GM15510 (cell line): ENCODE results near the gene MYO16.

Experiments used
- POLR2A ChIP-seq: IDR thresholded peaks from 3 replicates; pipeline ENCODE4 v1.6.1; 2011; ENCODE audit warnings: borderline replicate concordance; ENCODE audit not compliant: insufficient read length; ENCODE audit errors: extremely low read depth

MYO16 gene

DNA sequence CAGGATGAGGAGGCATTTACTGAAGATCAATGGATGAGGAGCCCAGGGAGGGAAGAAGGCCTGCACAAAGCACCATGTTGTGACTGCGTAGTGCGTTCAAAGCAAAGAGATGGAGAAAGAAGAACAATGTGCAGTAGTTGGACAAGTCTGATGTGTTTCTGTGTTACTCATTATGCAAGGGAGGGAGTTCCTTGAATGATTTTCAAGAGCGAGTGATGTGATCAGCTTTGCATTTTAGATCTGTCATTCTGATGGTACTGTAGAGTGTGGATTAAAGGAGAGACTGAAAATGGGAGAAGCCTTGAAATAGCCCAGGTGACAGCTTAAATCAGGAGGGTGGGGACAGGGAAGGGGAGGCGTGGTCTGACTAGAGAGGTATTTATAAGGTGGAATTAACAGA, 9.5 kb downstream of the MYO16 start:
- no peak for TF ChIP-seq POLR2A

DNA sequence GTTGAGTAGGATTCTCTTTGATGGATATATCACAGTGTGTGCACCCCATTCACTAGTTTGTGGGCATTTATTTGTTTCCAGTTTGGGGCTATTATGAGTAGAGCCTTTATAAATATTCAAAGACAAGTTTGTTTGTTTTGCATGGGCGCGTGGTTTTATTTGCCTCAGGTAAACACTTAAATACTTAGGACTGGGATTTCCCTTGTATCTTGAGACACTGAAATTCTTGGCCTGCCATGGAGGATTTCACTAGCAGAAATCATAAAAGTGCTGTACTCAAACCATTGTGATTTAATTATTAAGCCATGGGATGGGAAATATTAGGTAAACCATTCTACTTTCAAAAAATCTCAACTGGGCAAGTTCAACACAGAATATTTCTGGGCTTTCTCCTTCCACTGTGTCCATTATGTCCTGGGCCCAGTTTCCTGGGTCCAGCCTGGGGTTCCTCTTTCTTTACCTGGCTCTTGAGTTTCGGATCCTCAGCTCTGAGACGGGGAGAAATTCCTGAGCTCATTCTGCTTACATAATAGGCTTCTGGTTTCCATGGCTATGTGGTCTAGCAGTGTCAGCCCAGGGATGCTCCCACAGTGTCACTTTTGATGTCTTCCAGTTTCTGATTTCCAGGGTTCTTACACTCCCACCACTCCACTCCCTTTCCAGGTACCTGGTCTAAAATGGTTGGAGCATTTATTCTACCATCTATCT, 14.4 kb downstream of the MYO16 start:
- no peak for TF ChIP-seq POLR2A

DNA sequence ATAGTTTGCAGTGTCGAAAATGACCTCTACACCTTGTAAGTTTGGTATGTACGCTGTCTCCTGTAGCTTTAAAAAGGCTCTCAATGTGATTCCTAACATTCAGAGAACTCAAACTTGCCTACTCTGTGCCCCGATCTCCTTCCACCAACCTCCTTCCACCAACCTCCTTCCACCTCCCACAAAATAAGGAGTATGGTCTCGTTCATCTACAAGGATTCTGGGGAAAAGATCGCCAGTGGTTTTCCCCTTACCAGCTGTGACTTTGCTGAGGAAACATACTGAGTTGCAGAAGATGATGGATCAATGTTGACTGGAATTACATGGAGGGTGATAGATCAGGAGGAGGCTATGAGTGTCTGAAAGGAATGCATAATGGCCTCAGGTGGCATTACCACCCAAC, 16.0 kb downstream of the MYO16 start:
- no peak for TF ChIP-seq POLR2A

DNA sequence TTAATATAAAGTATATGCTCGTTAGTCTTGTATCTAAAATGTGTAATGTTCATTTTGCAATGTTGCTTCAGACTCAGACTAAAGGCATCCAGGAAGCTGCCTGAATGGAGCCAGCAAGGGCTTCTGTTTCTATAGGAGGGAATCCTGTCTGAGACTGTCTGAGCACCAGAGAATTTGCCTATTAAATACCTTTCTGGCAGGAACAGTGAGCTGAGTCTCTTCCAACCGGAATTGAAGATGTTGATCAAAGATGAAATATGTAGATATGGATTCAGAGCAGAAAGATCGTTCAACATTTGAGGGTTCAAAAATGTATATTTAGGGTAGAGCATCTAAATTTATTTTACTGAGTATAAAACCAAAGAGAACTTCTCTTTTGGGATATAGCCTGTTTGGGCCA, 20.9 kb downstream of the MYO16 start:
- no peak for TF ChIP-seq POLR2A

DNA sequence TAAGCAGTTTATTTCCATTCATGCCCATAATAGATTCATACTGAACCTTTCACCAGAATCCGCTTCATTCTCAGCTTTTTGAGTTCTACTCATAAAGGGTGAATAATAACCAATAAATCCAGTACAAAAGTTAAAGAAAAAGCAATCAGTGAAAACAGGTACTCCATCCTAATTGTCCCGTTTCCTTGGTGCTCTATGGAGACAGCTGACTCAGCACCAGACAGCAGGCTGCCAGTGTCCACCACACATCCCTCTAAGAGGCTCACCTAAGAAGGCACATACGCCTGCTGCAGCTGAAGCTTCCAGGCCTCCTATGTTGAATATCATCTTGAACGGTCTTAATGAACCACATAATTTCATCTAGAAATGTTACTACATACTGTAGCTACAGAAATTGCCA, 27.3 kb downstream of the MYO16 start:
- TF ChIP-seq POLR2A = no peak

DNA sequence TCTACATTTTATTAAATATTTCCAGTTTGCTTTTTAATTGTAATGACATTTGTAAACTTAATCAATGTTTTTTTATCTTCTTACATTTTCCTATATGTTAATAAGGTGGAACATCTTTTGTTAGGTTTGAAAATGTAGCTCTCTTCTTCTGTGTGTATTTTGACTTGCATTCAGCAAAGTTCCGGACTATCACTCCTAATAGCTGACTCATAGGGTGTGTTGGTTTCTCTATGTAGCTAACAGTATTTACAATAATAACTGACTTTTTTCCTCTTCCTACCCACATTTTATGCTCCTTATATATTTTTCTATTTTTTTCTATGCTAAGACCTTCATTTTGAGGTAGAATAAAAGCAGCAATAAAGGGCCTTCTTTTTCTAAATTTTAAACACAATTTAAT, 28.1 kb downstream of the MYO16 start:
- TF ChIP-seq POLR2A = no peak

DNA sequence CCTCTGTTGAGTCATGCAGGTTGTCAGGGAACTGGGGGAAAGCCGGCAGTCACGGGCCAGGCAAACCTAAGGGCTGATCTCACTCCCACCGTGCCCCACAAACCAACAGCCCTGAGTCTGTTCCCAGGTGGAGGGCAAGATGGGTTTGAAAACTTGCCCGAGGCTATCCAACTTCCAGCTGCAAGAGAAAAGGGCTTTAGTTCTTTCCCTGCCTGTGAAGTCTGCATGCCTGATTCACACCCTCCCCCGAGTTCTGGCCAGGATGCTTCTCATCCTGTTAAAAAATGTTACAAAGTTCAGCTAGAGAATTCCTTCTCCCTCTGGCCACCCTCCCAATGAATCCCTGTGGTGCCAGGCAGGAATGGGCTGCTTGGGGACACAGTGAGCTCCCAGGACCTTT, 33.1 kb downstream of the MYO16 start:
- no peak for TF ChIP-seq POLR2A

DNA sequence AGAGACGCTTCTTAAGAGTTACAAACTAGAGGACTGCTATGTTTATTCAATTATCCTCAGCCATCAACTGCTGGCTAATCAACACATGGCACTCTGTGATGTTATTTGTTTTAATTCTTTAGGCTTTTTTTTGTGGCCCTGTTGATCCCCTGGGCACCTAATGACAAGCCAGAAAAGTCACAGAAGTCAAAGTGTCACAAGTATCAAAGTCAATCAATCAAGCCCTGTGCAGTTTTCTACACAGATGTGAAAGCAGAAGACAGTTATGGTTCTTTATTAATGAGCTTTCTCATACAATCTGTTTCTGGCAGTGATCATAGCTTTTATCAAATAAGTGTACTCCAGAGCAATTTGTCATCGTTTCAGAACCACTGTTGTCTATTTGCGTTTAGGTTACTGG, 34.3 kb downstream of the MYO16 start:
- TF ChIP-seq POLR2A = no peak

DNA sequence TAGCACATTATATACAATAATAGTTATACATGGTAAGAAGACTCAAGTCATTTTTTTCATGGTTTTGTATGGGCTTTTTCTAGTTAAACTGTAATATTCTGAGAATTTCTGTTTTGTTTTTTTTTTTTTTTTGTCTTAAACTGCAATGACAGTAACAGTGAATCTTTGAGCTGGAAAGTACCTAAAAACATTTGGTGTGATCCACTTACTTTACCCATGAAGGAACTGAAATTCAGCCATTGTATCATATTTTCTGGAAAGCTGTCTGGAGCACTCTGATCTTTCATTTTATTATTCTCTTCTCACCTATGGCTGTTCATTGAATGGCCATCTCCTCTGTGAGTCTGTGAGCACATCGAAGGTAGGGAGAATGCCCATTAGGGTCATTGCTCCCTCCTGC, 37.8 kb downstream of the MYO16 start:
- TF ChIP-seq POLR2A = no peak

DNA sequence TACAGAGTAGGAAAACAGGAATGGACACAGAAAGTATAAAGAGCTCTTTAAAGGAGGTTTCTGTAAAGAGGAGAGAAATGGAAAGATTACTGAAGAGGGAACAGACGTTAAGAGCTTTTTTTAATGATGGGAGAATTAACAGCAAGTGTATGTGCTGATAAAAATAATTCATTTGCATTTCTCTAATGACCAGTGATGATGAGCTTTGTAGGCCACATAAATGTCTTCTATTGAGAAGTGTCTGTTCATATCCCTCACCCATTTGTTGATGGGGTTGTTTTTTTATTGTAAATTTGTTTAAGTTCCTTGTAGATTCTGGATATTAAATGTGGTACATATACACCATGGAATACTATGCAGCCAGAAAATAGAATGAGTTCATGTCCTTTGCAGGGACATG, 40.0 kb downstream of the MYO16 start:
- no peak for TF ChIP-seq POLR2A

DNA sequence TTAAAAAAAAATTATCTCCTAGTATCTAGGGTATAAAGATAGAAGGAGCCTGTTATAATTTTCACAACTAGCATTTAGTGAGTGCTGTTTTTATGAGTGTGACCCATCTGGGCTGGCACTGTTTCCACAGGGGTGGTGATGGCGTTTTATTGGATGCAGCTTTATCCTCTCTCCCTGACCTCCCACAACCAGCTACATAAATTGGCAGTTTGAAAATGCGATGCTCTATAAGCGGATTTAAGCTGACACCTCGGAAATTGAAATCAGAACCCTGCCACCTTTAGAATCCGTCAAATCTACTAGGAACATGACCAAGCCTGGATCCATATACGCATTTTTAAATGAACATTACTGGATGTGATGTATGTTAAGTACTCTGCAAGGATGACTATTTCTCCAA, 44.9 kb downstream of the MYO16 start:
- TF ChIP-seq POLR2A = no peak

DNA sequence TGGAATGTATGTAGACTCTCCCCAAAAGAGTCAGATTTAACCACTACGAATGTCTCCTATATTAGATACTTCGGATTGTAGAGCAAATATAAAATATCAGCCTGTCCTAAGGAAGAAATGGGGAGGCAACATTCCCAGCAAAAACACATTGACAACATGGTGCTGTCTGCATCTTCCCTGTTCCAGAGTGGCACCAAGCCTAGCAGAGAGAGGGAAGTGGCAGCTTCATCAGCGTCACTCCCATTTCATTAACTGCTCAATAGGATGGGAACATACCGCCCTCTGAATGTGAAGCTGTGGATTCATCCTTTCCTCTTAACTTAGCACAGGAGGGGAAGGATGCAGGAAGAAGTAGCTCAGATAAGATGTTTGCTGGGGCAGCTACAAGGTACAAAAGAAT, 45.4 kb downstream of the MYO16 start:
- TF ChIP-seq POLR2A = no peak

DNA sequence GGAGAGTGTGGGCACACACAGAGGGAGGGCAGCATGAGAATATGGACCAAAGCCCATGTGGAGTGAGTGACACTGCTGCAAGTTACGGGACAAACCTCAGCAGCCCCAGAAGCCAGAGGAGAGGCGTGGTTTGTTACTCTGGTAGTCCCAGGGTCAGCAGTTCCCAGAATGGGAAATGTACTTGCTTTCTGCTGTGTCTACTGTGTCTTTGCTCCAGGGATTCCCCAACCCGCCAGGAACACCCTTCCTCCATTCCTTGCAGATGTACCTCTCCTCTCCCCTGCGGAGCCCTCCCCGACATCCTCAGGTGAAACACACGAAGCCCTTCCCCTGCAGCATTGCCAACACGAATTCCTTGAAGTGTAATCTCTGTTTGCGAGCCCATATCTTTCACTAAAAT, 47.2 kb downstream of the MYO16 start:
- no peak for TF ChIP-seq POLR2A

DNA sequence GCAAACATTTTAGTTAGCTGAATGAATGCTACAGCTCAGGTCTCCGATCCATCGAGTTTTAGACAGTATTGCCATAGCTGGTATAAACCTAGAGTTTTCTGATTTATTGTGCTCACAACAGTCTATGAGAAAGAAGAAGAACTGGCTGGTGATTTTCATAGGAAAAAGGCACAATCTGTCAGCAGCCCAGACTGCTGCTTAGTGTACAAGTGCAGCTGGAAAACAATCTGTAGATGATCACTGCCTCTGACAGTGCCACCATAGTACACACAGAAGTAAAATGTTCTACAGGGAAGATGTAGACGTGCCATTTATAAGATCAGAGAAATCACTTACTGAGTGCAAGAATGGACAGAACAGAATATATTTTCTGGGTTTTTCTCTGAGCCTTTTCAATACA, 48.4 kb downstream of the MYO16 start:
- no peak for TF ChIP-seq POLR2A

DNA sequence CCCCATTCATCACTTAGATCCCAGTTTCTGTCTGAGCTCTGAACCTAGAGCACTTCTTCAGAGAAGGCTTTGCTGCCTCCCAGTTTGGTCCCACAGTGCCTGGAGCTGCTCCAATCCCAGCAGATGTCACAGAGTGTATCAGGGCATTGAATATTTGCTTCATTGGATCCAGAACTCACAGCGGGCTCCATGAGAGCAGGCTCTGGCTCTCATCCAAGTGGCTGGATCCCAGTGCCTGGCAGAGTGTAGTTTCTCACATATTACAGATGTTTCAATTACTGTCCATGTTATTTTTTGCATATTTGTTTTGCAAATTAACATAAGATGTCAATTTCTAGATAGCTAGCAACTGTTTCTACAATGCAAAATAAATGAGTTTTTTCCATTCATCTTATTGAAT, 50.6 kb downstream of the MYO16 start:
- TF ChIP-seq POLR2A = no peak

DNA sequence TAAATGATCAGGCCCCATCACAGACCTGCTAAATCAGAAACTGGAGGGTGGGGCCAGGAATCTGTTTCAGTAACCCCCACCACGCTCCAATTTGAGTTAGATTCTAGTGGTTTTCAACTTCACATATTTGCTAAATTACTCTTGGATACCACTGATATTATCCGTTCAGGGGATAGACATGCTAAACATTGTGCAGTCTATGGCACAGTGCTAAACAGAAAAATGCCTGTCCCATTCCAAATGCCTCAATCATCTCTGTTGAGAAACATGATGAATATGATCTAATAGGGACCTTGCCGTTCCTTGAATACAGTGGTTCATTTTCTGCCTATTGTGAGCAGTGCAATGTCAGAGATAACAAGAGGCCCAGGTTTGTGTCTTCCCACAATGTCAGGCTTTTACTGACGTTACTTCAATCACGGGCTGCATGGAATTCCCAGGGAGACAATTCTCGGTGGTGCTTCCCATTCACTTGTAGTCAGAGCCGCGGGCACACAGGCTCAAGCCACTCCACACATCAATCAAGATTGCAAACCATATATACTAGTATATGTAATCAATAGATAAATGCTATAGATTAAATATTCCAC, 52.7 kb downstream of the MYO16 start:
- TF ChIP-seq POLR2A = no peak
